Head of caudate nucleus (tissue), 42 donors: ENCODE data around the gene ARPP19.
A peak's percentile ranks its signal among the peaks of the same experiment; 100 is the strongest.
"Not testable (repeated sequence)": the region's sequence is repeated elsewhere in the genome, so short reads cannot be mapped to it uniquely, and the experiment has no call there.

Experiments
- DNase-seq, 42 donors: peaks; one replicate each; pipeline versions ENCODE4 v3.0.0 to v3.0.0-alpha.2; 2020 to 2021; ENCODE audit warnings: mixed read lengths in 7 of 42
- intact Hi-C: fragments of 100-400 bp; cut with DNase I; formaldehyde crosslinking; loops from one replicate; pipeline ENCODE4 v1.15.0; 2022

ARPP19 gene

GRCh38 chr15:52556524-52557273, 12.1 kb downstream of the ARPP19 start:
- intact Hi-C loops: no loop called here
- DNase-seq: no peak

- DNase-seq: peak in 1 of 42 donors; percentile 11
- intact Hi-C loops: no loop called here
These were observed 16.5 kb downstream of the ARPP19 start for GRCh38 chr15:52552303-52552702.

- intact Hi-C loops: no loop called here
- peak in 5 of 42 donors; percentile 13 to 33 (median 20) for DNase-seq
These were observed 17.1 kb downstream of the ARPP19 start for GRCh38 chr15:52551762-52552161.

GRCh38 chr15:52551186-52551585, 17.6 kb downstream of the ARPP19 start:
- intact Hi-C loops: not testable (repeated sequence)

GRCh38 chr15:52546031-52546751, 22.6 kb downstream of the ARPP19 start:
- peak in 1 of 42 donors; percentile 30 for DNase-seq
- intact Hi-C loops: no loop called here

More at GRCh38 chr15:52551186-52551585, 17.6 kb downstream of the ARPP19 start:
- DNase-seq: not testable (repeated sequence)

DNA sequence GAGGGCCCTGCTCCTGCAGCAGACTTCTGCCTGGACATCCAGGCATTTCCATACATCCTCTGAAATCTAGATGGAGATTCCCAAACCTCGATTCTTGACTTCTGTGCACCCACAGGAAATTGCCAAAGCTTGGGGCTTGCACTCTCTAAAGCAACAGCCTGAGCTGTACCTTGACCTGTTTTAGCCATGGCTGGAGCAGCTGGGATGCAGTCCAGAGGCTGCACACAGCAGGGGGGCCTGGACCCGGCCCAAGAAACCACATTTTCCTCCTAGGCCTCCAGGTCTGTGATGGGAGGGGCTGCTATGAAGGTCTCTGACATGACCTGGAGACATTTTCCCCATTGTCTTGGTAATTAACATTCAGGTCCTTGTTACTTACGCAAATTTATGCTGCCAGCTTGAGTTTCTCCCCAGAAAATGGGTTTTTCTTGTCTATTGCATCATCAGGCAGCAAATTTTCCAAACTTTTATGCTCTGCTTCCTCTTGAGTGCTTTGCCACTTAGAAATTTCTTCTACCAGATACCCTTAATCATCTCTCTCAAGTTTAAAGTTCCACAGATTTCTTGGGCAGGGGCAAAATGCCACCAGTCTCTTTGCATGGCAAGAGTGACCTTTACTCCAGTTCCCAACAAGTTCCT, 28.3 kb downstream of the ARPP19 start:
- DNase-seq: no peak

DNA sequence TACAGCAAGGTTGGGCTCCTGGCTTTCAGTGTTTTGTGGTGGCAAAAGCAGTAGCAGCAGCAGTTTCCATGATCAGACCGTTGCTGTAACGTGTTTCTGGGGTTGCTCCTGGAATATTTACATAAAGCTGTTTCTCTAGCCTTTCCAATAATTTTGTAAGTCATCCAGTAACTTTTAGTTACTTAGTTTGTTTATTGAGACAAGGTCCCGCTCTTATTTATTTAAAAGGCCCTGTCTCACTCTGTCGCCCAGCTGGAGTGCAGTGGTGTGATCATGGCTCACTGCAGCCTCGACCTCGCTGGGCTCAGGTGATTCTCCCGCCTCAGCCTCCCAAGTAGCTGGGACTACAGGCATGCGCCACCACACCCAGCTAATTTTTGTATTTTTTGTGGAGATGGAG, 31.4 kb downstream of the ARPP19 start:
- no peak for DNase-seq
- intact Hi-C loops: no loop called here

More for the DNA sequence above, 28.3 kb downstream of the ARPP19 start:
- intact Hi-C loops: no loop called here

DNA sequence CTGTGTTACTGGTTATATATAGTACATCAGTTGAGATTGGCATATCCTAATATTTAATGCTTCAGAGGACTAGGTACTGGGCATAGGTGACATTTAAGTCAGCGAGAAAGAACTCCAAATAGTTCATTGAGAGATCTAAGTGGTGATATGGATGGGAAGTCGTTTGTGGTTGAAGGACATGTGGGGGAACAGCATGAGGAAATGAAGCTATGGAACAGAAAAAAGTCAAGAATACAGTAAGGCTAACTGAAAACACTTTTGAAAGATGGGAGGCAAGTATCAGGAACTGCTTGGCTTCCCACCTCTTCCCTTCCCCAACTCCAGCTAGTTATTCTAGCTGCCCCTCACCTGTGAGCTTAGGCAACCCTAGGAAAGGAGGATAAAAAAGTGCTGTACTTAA, 36.4 kb downstream of the ARPP19 start:
- intact Hi-C loops: no loop called here
- no peak for DNase-seq

- intact Hi-C loops: loop anchor here (2.0 to 10.0 kb wide), 4 partner anchors 39 to 195 kb away; partner anchors contain the start of genes ARPP19 and ATOSA
- no peak for DNase-seq
These were observed 38.9 kb downstream of the ARPP19 start for GRCh38 chr15:52529940-52530339.

GRCh38 chr15:52529341-52529924, 39.4 kb downstream of the ARPP19 start:
- DNase-seq: peak in 37 of 42 donors; percentile 17 to 64 (median 40)
- intact Hi-C loops: loop anchor here (2.0 to 10.0 kb wide), 4 partner anchors 39 to 195 kb away; partner anchors contain the start of genes ARPP19 and ATOSA

DNA sequence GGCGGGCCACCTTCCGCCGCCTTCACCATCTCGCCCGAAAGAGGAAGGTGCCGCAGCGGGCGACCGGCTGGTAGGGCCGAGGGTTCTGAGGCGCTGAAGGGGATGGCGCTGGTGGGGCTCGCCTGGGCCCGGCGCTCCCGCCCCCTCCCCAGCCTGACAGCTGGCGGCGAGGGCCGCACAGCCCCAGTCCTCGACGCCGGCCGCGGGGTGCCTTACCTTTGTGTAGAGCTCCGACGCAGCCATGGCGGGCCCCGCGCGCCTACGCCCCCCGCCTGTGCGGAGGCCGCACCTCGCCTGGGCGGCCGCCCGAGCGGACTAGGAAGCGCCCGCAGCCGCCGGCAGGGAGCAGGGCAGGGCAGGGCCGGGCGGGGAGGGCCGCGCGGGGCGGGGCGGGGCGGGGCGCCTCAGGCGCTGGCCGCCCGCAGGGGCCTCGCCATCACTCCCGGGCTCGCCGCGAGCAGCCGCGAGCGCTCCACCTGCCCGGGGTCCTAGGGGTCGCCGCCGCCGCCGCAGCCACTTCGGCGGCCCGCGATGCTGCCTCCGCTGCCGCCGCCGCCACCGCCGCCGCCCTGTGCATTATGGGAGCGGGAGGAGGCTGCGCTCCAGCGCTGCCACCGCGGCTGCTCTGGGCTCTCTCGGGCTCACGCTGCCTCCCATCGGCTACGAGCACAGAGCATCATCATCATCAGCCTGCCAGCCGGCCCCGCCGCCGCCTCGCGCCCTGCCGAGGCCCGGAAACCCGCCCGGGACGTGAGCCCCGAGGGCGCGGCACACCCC, 40.1 kb downstream of the ARPP19 start, which contains the start of gene MYO5A:
Gene MYO5A, minus strand, starts transcription at position 317 of the 777 bp plus-strand sequence. Its CDS starts 74 bp downstream, at position 243.
- intact Hi-C loops: loop anchor here (2.0 to 10.0 kb wide), 4 partner anchors 40 to 194 kb away; partner anchors contain the start of genes ARPP19 and ATOSA
- DNase-seq: peak; percentile 66 to 94 (median 86)

DNA sequence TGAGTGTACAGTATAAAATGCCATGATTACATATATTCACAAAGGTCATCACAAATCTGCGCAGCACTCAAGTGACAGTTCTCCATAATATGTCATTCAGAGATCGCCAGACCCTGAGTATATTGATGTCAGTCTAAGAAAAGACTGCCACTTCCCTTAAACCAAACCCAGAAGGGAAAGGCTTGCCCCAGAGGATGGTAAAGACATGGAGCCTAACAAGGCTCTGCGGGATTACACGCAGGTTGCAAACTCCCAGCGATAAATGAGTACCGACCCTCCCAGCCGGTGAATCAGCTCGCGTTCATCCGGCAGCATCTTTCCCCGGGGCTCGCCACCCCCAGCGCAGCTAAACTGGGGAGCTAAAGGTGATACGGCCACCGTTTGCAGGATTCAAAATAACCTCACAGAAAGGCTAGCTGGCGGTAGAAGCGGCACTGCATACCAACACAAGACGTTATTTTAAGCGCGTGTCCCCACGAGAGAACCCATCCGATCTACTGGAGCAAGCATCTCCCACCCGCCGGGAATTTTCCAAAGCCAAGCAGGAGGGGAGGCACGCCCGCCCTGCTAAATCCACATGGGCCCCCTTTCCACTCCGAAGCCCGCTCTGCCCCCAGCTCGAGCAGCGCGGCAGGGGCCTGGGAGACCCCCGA, 40.8 kb downstream of the ARPP19 start:
- intact Hi-C loops: loop anchor here (2.0 to 10.0 kb wide), 4 partner anchors 41 to 193 kb away; partner anchors contain the start of genes ARPP19 and ATOSA
- DNase-seq: peak in 41 of 42 donors; percentile 32 to 79 (median 57)

GRCh38 chr15:52527196-52527910, 41.5 kb downstream of the ARPP19 start:
- intact Hi-C loops: loop anchor here (10.0 kb wide), 2 partner anchors 63 to 193 kb away; no protein-coding TSS in a partner anchor
- no peak for DNase-seq

DNA sequence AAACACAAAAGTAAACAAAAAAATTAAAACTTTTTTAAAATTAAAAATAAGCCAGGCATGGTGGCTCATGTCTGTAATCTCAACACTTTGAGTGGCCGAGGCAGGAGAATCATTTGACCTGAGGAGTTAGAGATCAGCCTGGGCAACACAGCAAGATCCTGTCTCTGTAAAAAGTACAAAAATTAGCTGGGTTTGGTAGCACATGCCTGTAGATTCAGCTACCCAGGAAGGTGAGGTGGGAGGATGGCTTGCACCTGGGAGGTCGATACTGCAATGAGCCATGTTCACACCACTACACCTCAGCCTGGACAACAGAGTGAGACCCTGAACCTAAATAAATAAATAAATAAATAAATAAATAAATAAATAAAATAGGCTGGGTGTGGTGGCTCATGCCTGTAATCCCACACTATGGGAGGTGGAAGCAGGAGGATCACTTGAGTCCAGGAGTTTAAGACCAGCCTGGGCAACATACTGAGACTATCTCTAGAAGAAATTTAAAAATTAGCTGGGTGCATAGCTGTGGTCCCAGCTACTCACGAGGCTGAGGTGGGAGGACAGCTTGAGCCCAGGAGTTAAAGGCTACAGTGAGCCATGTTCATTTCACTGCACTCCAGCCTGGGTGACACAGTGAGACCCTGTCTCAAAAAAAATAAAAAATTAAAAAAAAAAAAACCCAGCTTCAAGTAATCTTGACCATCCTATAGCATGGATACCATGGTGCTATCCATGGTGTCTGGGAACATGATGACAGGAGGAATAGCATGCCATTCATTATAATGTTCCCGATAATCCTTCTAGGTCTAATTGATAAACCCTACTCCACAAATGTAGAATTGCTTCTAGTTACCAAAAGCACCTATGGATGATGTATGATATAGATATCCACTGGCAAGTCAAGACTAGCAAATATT, 44.4 kb downstream of the ARPP19 start:
- no peak for DNase-seq

GRCh38 chr15:52523647-52524046, 45.2 kb downstream of the ARPP19 start:
- no peak for DNase-seq
- intact Hi-C loops: loop anchor here (10.0 kb wide), 2 partner anchors 59 to 189 kb away; no protein-coding TSS in a partner anchor

More for the DNA sequence above, 44.4 kb downstream of the ARPP19 start:
- intact Hi-C loops: loop anchor here (10.0 kb wide), 2 partner anchors 60 to 190 kb away; no protein-coding TSS in a partner anchor

DNA sequence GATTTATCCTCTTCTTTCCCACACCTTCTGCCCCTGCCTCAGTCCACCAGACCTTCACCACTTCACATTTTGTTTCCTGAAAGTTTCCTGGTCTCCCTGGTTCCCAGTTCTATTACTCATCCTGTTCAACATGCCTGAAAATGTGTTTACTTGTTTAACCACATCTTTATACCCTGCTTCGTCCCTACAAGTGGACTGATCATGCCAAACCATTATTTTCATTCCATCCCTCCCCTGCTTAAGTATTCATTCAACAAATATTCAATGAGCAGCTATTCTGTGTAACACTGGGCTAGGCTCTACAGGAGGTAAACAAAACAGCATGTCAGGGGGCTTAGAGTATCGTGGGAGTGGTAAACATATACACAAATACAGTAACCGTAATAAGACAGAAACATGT, 45.6 kb downstream of the ARPP19 start:
- intact Hi-C loops: loop anchor here (10.0 kb wide), 2 partner anchors 58 to 188 kb away; no protein-coding TSS in a partner anchor
- no peak for DNase-seq
